NCI-H128 (cell line): ENCODE data around the gene KPTN.
A peak's percentile ranks its signal among the peaks of the same experiment; 100 is the strongest.

Source experiments
- DNase-seq: peaks from one replicate; lab custom pipeline; 2025; ENCODE audit not compliant: unreplicated experiment; lab: John Stamatoyannopoulos, UW

KPTN gene

GRCh38 chr19:47436712-47437401 lies 47.2 kb downstream of the KPTN start:
- DNase-seq = peak; percentile 71

GRCh38 chr19:47435883-47436417 lies 48.1 kb downstream of the KPTN start:
- no peak for DNase-seq

- DNase-seq = no peak
These were observed 48.8 kb downstream of the KPTN start for GRCh38 chr19:47435196-47435595.

DNA sequence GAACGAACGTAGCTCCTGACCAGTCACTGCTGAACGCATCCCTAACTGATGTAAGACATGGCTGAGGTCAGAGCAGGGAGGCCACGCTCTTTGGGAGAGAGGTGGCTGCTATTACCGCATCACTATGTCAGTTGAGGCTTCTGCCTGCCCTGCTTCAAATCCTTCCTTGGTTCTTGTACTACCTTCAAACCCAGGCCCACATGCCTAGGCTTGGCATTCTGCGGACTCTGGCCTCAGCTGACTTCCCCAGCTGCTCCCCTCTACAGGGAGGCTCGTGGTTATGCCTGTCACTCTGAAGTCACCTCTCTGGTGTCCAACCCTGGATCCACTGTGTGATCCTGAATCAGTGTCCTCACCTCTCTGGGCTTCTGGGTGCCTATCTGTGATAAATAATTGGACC lies 49.9 kb downstream of the KPTN start:
- DNase-seq = no peak

- no peak for DNase-seq
These were observed 50.9 kb downstream of the KPTN start for GRCh38 chr19:47433121-47433520.

GRCh38 chr19:47432499-47432898 lies 51.5 kb downstream of the KPTN start:
- no peak for DNase-seq

DNA sequence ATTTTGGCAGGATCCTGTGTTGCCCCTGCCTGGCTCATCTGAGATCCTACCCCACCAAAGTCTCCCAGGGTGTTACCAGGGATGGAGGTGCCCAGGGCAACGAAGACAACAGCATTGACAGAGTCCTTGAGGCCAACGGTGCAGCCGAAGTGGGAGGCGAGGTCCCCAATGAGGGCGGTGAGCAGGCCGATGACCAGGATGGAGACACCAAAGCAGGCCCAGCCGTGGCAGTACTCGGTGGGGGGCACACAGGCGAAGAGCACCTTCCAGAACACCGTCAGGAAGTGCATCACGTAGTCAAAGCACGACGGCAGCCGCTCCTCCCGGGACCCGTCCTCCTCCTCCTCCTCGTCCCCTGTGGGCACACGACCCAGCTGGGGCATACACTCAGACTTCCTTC lies 51.9 kb downstream of the KPTN start:
- DNase-seq = no peak

- no peak for DNase-seq
These were observed 53.8 kb downstream of the KPTN start for GRCh38 chr19:47430041-47430802.

- no peak for DNase-seq
These were observed 54.8 kb downstream of the KPTN start for GRCh38 chr19:47429140-47429793.

DNA sequence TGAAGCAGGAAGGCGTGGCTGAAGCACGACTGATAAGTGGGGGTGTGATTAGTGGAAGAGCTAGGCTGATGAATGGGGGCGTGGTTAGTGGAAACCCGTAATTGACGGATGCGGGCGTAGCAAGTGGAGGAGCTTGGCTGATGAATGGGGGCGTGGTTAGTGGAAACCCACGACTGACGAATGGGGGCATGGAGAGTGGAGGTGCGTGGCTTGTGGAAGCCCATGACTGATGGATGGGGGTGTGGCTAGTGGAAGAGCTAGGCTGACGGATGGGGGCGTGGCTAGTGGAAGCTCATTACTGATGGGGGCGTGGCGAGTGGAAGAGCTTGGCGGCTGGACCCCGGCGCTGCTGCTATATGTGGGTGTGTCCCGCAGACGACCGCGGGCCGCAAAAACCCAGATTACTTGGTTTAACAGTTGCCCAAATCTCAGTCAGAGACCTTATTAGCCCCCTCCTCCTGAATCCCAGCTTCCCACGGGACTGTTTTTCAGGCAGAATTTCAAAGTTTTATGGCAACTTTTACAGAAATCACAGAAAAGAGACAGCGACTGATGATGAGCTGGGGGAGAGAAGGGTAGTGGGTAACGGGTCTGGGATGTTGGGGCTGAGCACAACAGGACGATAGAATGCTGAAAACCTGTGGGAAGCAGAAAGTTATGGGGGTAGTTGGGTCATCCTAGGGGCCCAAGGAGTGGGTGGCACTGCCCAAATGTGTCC lies 55.7 kb downstream of the KPTN start:
- peak; percentile 98 for DNase-seq

DNA sequence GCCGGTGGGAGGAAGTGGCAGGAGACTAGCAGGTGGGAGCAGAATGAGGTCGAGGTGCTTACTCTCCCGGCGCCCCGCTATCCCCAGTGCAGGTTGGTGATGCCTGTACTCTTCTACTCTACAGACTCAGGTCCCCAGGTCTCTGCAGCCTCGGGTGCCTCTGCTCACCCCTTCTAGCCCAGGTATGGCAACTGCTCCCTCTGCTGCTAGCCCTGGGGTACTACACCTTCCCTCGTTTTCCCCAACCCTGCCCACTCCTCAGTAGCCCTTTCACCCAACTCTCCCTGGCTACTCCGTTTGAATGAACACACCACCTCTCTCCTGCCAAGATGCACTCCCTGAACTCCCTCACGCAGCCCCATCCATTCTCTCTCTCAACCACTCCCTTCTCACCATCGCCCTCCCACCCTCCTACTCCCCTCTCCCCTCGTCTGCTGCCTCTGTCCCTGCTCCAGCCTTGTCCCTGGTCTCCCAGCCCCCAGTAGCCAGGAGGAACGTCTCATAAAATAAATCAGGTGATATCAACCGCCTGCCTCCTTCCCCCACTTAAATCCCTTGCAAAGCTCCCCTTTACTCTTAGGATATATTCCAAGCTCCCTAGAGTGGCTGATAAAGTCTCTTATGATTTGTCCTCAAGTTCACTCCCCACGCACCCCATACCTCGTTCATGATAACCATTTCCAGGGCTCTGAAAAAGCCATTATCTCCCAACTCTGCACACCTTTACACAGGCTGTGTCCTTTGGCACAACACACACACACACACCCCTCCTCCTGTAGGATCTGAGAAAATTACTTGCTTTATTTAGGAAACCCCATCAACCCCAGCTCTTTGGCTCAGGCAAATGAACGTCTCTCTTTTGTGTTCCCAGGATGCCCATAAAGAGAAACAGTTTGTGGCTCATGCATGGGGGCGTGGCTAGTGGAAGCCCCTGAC lies 56.5 kb downstream of the KPTN start:
- peak; percentile 68 for DNase-seq
